ENCODE data around the gene MAPKAPK3. TPM values are rescaled to one million over a fixed set of nuclear protein-coding genes. Genes with fewer than 3 reads are reported as not detected.

The MAPKAPK3 gene
- total RNA-seq, 6 donors from 2014 or later: 30.2 to 102 (median 70.1) TPM

DNA sequence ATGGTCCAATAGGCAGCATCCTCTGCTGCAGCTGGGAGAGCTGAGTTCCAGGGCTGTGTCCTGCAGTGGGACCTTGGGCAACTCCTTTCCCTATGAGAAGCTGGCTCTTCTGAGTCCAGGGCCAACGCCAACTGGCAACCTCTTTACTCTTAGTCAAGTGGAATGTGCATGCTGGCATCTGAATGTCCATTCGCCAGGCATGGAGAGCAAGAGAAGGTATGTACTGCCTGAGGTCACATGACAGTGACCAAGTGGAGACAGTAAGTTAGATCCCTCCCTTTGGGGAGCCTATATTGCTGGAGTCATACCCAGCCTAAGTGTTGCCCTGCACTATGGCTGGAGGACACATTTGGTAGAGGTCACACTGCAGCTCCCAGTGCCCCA lies 35.5 kb upstream of the MAPKAPK3 start:
- TF ChIP-seq POLR2AphosphoS5 (IDR thresholded peaks at IDR 0.05): no peak
- TF ChIP-seq EP300 (IDR thresholded peaks at IDR 0.05): no peak
- peak in 1 of 4 donors; percentile 12 for TF ChIP-seq POLR2A (IDR thresholded peaks at IDR 0.05)
- TF ChIP-seq, protein P1, sequence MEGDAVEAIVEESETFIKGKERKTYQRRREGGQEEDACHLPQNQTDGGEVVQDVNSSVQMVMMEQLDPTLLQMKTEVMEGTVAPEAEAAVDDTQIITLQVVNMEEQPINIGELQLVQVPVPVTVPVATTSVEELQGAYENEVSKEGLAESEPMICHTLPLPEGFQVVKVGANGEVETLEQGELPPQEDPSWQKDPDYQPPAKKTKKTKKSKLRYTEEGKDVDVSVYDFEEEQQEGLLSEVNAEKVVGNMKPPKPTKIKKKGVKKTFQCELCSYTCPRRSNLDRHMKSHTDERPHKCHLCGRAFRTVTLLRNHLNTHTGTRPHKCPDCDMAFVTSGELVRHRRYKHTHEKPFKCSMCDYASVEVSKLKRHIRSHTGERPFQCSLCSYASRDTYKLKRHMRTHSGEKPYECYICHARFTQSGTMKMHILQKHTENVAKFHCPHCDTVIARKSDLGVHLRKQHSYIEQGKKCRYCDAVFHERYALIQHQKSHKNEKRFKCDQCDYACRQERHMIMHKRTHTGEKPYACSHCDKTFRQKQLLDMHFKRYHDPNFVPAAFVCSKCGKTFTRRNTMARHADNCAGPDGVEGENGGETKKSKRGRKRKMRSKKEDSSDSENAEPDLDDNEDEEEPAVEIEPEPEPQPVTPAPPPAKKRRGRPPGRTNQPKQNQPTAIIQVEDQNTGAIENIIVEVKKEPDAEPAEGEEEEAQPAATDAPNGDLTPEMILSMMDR (IDR thresholded peaks at IDR 0.05): no peak
- no peaks in the 10 kb centered on the region for H3K27me3 ChIP-seq
- no peak overlapping the region for H3K4me3 ChIP-seq
- 45 to 63% methylated on average over 2 of the region's 2 CpGs for WGBS, 2 donors
- H3K27ac ChIP-seq: peak overlapping the region; percentile 26 to 93 (median 77)
- peaks cover 20 to 56% (median 37%) of the 10 kb centered on the region in 4 donors for H3K4me1 ChIP-seq
- ATAC-seq (ENCODE audit: low FRiP score in 2 of 2) (no peak), DNase-seq (peak in 1 of 2 donors; percentile 68)
- peaks cover 0 to 55% (median 21%) of the 10 kb centered on the region in 4 donors for H3K36me3 ChIP-seq
- no peaks in the 10 kb centered on the region for H3K9me3 ChIP-seq

- no peak for ATAC-seq (ENCODE audit: low FRiP score in 2 of 2)
- Histone ChIP-seq H3K9me3 (no peaks in the 10 kb centered on the region), H3K27me3 (no peaks in the 10 kb centered on the region), H3K4me3 (no peak overlapping the region), H3K27ac (peak overlapping the region; percentile 72 to 93 (median 84)), H3K4me1 (peaks cover 20 to 56% (median 37%) of the 10 kb centered on the region in 4 donors), H3K36me3 (peaks cover 0 to 49% (median 18%) of the 10 kb centered on the region in 4 donors)
- DNase-seq: no peak
- TF ChIP-seq POLR2A (IDR thresholded peaks at IDR 0.05): no peak
- TF ChIP-seq EP300 (IDR thresholded peaks at IDR 0.05): no peak
- TF ChIP-seq, protein P1 (IDR thresholded peaks at IDR 0.05): no peak
- TF ChIP-seq POLR2AphosphoS5 (IDR thresholded peaks at IDR 0.05): no peak
- WGBS, 2 donors: 56 to 68% methylated on average over 9 of the region's 9 CpGs
These were observed 34.9 kb upstream of the MAPKAPK3 start for GRCh38 chr3:50582083-50582482.

- peak; percentile 54 to 91 for DNase-seq
- 61 to 93% methylated on average over 3 to 6 of the region's 6 CpGs for whole genome bisulfite sequencing, 2 donors
- Histone ChIP-seq H3K27me3 (no peaks in the 10 kb centered on the region), H3K36me3 (peaks cover 0 to 34% (median 10%) of the 10 kb centered on the region in 4 donors), H3K9me3 (no peaks in the 10 kb centered on the region), H3K27ac (peak overlapping the region; percentile 82 to 93 (median 86)), H3K4me3 (no peak overlapping the region), H3K4me1 (peaks cover 18 to 67% (median 40%) of the 10 kb centered on the region in 4 donors)
- ATAC-seq (ENCODE audit: low FRiP score in 2 of 2): peak; percentile 58 to 84
- TF ChIP-seq POLR2A (IDR thresholded peaks at IDR 0.05) (peak in 2 of 4 donors; percentile 11 to 57), POLR2AphosphoS5 (IDR thresholded peaks at IDR 0.05) (peak; percentile 93 to 96), EP300 (IDR thresholded peaks at IDR 0.05) (peak; percentile 89 to 100 (median 98))
- TF ChIP-seq, protein P1 (IDR thresholded peaks at IDR 0.05): no peak
These were observed 33.1 kb upstream of the MAPKAPK3 start for GRCh38 chr3:50583897-50584296.

GRCh38 chr3:50584391-50584790 lies 32.6 kb upstream of the MAPKAPK3 start:
- WGBS, 2 donors: 30 to 57% methylated on average over 2 of the region's 2 CpGs
- Histone ChIP-seq H3K4me3 (no peak overlapping the region), H3K4me1 (peaks cover 18 to 71% (median 40%) of the 10 kb centered on the region in 4 donors), H3K9me3 (no peaks in the 10 kb centered on the region), H3K27ac (peak overlapping the region; percentile 82 to 93 (median 86)), H3K27me3 (no peaks in the 10 kb centered on the region), H3K36me3 (peaks cover 0 to 29% (median 9%) of the 10 kb centered on the region in 4 donors)
- no peak for TF ChIP-seq POLR2AphosphoS5 (IDR thresholded peaks at IDR 0.05)
- TF ChIP-seq, protein P1 (IDR thresholded peaks at IDR 0.05): no peak
- no peak for TF ChIP-seq EP300 (IDR thresholded peaks at IDR 0.05)
- no peak for TF ChIP-seq POLR2A (IDR thresholded peaks at IDR 0.05)
- ATAC-seq (ENCODE audit: low FRiP score in 2 of 2) (peak in 1 of 2 donors; percentile 34), DNase-seq (no peak)

Data from upper lobe of left lung (tissue), 6 donors.